HG02763 (cell line): Measurements from ENCODE around the gene CNPY4.
"Not testable (repeated sequence)": the region's sequence is repeated elsewhere in the genome, so short reads cannot be mapped to it uniquely, and the experiment has no call there.

Source experiments
- ATAC-seq: cut with Tn5 transposase; IDR thresholded peaks from one replicate; pipeline ENCODE4 v1.9.1; 2021; ENCODE audit warnings: mild to moderate bottlenecking, moderate library complexity; ENCODE audit not compliant: unreplicated experiment

Gene CNPY4

GRCh38 chr7:100146350-100146749 is 26.9 kb downstream of the CNPY4 start:
- ATAC-seq = not testable (repeated sequence)

GRCh38 chr7:100147278-100147677 is 27.8 kb downstream of the CNPY4 start:
- ATAC-seq = no peak

GRCh38 chr7:100148225-100148558 is 28.8 kb downstream of the CNPY4 start:
- ATAC-seq = no peak

GRCh38 chr7:100148559-100149328 is 29.3 kb downstream of the CNPY4 start, which contains the start of gene LAMTOR4:
TSS of gene LAMTOR4 (plus strand) at chr7:100148918. CDS start at chr7:100148973, 55 bp downstream.
- ATAC-seq = peak; percentile 99

GRCh38 chr7:100152404-100152803 is 33.0 kb downstream of the CNPY4 start:
- ATAC-seq = no peak

GRCh38 chr7:100152937-100153666 is 33.7 kb downstream of the CNPY4 start:
- no peak for ATAC-seq

GRCh38 chr7:100153708-100154535 is 34.5 kb downstream of the CNPY4 start:
- ATAC-seq = no peak

GRCh38 chr7:100154651-100155491 is 35.4 kb downstream of the CNPY4 start:
- ATAC-seq = no peak

GRCh38 chr7:100155553-100156317 is 36.3 kb downstream of the CNPY4 start:
- no peak for ATAC-seq

- ATAC-seq = no peak
Measured at GRCh38 chr7:100156331-100157068, 37.1 kb downstream of the CNPY4 start.

GRCh38 chr7:100157069-100157333 is 37.6 kb downstream of the CNPY4 start:
- ATAC-seq = no peak

GRCh38 chr7:100157334-100158228 is 38.1 kb downstream of the CNPY4 start:
- ATAC-seq = no peak

- ATAC-seq = no peak
Measured at GRCh38 chr7:100158229-100159098, 39.0 kb downstream of the CNPY4 start, which contains the start of gene TRAPPC14. TSS of gene TRAPPC14 (minus strand) at chr7:100158723. CDS start at chr7:100158499, 224 bp downstream.

GRCh38 chr7:100159099-100159623 is 39.7 kb downstream of the CNPY4 start:
- ATAC-seq = no peak

GRCh38 chr7:100160067-100160466 is 40.6 kb downstream of the CNPY4 start:
- no peak for ATAC-seq

GRCh38 chr7:100163006-100163531 is 43.6 kb downstream of the CNPY4 start:
- no peak for ATAC-seq

GRCh38 chr7:100163871-100164270 is 44.4 kb downstream of the CNPY4 start:
- ATAC-seq = no peak
